ENCODE data around the gene RGS8. TPM values are rescaled to one million over a fixed set of nuclear protein-coding genes. Genes with fewer than 3 reads are reported as not detected.

Gene RGS8, protein sequence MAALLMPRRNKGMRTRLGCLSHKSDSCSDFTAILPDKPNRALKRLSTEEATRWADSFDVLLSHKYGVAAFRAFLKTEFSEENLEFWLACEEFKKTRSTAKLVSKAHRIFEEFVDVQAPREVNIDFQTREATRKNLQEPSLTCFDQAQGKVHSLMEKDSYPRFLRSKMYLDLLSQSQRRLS
- total RNA-seq (2022; extraction: Qiagen RNA extraction): not detected in 5 replicates

DNA sequence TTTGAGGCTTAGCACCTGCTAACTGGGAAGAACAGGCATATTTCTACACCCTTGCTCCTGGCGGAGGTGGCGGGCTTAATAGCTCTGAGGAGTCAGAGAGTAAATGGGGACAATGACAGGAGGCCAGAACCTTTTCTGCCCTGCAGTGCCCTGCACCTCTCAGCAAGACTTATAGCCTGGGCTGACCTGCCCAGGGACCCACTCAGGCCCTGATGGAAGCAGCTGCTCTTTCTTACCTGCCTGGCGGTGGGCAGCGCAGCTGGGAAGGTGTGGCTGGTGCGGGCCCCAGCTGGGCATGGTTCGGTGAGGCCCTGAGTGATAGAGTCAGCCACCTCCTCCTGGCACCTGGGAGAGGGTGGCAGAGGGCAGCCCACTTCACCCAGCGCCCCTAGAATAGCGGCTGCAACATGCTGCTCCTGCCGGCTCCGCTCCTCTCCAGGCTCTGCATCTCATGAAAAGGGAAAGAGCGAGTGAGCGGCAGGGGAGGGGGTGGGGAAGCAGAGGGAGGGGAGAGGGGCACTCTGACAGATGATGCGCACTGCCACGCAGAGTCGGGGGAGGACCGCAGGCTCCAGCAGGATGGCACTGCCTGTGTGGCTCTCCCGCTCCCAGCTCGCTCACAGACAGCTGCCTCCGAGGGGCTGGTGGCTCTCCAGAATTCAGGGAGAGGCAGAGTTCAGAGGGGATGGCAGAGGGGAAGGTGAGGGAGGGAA, at the start of gene RGS8:
RGS8 (minus strand) TSS at position 472 of the 713 bp plus-strand sequence. CDS start 14,938 bp downstream, outside the sequence.

Other genes with a start within 250 kb of the RGS8 start
- not detected in 5 replicates for gene RGSL1, start 234.4 kb downstream of the RGS8 start, total RNA-seq (2022; extraction: Qiagen RNA extraction)
- 1.4 to 2.8 TPM (median 1.8 TPM) in 5 replicates for gene RNASEL, start 95.3 kb downstream of the RGS8 start, total RNA-seq (2022; extraction: Qiagen RNA extraction)
- gene RGS16, start 80.2 kb downstream of the RGS8 start, total RNA-seq (2022; extraction: Qiagen RNA extraction): 0.18 to 0.45 TPM (median 0.24 TPM) in 5 replicates
- gene NPL, start 105.2 kb upstream of the RGS8 start, total RNA-seq (2022; extraction: Qiagen RNA extraction): 0.57 to 1.2 TPM (median 0.83 TPM) in 5 replicates
- gene DHX9, start 154.8 kb upstream of the RGS8 start, total RNA-seq (2022; extraction: Qiagen RNA extraction): 149 to 206 TPM (median 156 TPM) in 5 replicates